ENCODE data around the gene PSMD1.
A peak's percentile ranks its signal among the peaks of the same experiment; 100 is the strongest.

Gene PSMD1

GRCh38 chr2:231196592-231196991 is 139.9 kb downstream of the PSMD1 start:
- TF ChIP-seq GATA2 (IDR thresholded peaks at IDR 0.05; ENCODE audit: low read depth, low read length) (no peak), GATA3 (IDR thresholded peaks at IDR 0.05; ENCODE audit: low read depth, low read length) (no peak)

- no peak for TF ChIP-seq GATA3 (IDR thresholded peaks at IDR 0.05; ENCODE audit: low read depth, low read length)
- TF ChIP-seq GATA2 (IDR thresholded peaks at IDR 0.05; ENCODE audit: low read depth, low read length): no peak
Observed at GRCh38 chr2:231197706-231198290, 141.1 kb downstream of the PSMD1 start.

GRCh38 chr2:231198291-231199173 is 141.9 kb downstream of the PSMD1 start, which contains the start of gene ARMC9:
Gene ARMC9, plus strand, starts transcription at chr2:231198631. Its CDS starts 7,608 bp downstream, at chr2:231206239.
- TF ChIP-seq GATA3 (IDR thresholded peaks at IDR 0.05; ENCODE audit: low read depth, low read length) (no peak), GATA2 (IDR thresholded peaks at IDR 0.05; ENCODE audit: low read depth, low read length) (peak; percentile 86)

GRCh38 chr2:231199219-231199618 is 142.6 kb downstream of the PSMD1 start:
- TF ChIP-seq GATA2 (IDR thresholded peaks at IDR 0.05; ENCODE audit: low read depth, low read length) (no peak), GATA3 (IDR thresholded peaks at IDR 0.05; ENCODE audit: low read depth, low read length) (no peak)

- TF ChIP-seq GATA2 (IDR thresholded peaks at IDR 0.05; ENCODE audit: low read depth, low read length): no peak
- TF ChIP-seq GATA3 (IDR thresholded peaks at IDR 0.05; ENCODE audit: low read depth, low read length): no peak
Observed at GRCh38 chr2:231200805-231201474, 144.3 kb downstream of the PSMD1 start.

- no peak for TF ChIP-seq GATA3 (IDR thresholded peaks at IDR 0.05; ENCODE audit: low read depth, low read length)
- TF ChIP-seq GATA2 (IDR thresholded peaks at IDR 0.05; ENCODE audit: low read depth, low read length): no peak
Observed at GRCh38 chr2:231201475-231201814, 144.8 kb downstream of the PSMD1 start.

GRCh38 chr2:231203087-231203486 is 146.4 kb downstream of the PSMD1 start:
- no peak for TF ChIP-seq GATA3 (IDR thresholded peaks at IDR 0.05; ENCODE audit: low read depth, low read length)
- no peak for TF ChIP-seq GATA2 (IDR thresholded peaks at IDR 0.05; ENCODE audit: low read depth, low read length)

GRCh38 chr2:231204146-231204545 is 147.5 kb downstream of the PSMD1 start:
- no peak for TF ChIP-seq GATA3 (IDR thresholded peaks at IDR 0.05; ENCODE audit: low read depth, low read length)
- TF ChIP-seq GATA2 (IDR thresholded peaks at IDR 0.05; ENCODE audit: low read depth, low read length): no peak

- no peak for TF ChIP-seq GATA3 (IDR thresholded peaks at IDR 0.05; ENCODE audit: low read depth, low read length)
- no peak for TF ChIP-seq GATA2 (IDR thresholded peaks at IDR 0.05; ENCODE audit: low read depth, low read length)
Observed at GRCh38 chr2:231204581-231204980, 147.9 kb downstream of the PSMD1 start.

GRCh38 chr2:231207734-231208133 is 151.1 kb downstream of the PSMD1 start:
- TF ChIP-seq GATA2 (IDR thresholded peaks at IDR 0.05; ENCODE audit: low read depth, low read length) (no peak), GATA3 (IDR thresholded peaks at IDR 0.05; ENCODE audit: low read depth, low read length) (no peak)

- TF ChIP-seq GATA2 (IDR thresholded peaks at IDR 0.05; ENCODE audit: low read depth, low read length) (no peak), GATA3 (IDR thresholded peaks at IDR 0.05; ENCODE audit: low read depth, low read length) (no peak)
Observed at GRCh38 chr2:231210782-231211181, 154.1 kb downstream of the PSMD1 start.

GRCh38 chr2:231211486-231211885 is 154.8 kb downstream of the PSMD1 start:
- TF ChIP-seq GATA2 (IDR thresholded peaks at IDR 0.05; ENCODE audit: low read depth, low read length) (no peak), GATA3 (IDR thresholded peaks at IDR 0.05; ENCODE audit: low read depth, low read length) (no peak)

GRCh38 chr2:231212329-231212845 is 155.7 kb downstream of the PSMD1 start:
- TF ChIP-seq GATA2 (IDR thresholded peaks at IDR 0.05; ENCODE audit: low read depth, low read length) (no peak), GATA3 (IDR thresholded peaks at IDR 0.05; ENCODE audit: low read depth, low read length) (no peak)

GRCh38 chr2:231213931-231214642 is 157.4 kb downstream of the PSMD1 start:
- TF ChIP-seq GATA2 (IDR thresholded peaks at IDR 0.05; ENCODE audit: low read depth, low read length) (no peak), GATA3 (IDR thresholded peaks at IDR 0.05; ENCODE audit: low read depth, low read length) (no peak)

All from SH-SY5Y (cell line).